Measurements from ENCODE around the gene TLL1. TPM values are rescaled to one million over a fixed set of nuclear protein-coding genes. Genes with fewer than 3 reads are reported as not detected.

Gene TLL1
- total and polyA plus RNA-seq, 7 donors: 0.60 to 7.5 (median 4.8) TPM; not detected in 1

- H3K36me3 ChIP-seq: no peaks in the 10 kb centered on the region
- 74 to 81% methylated on average over 3 of the region's 3 CpGs for WGBS, 2 donors
- intact Hi-C loops (cut with DNase I): loop anchor here (1.0 to 2.0 kb wide), 2 partner anchors 554 to 598 kb away; no protein-coding TSS in a partner anchor
Observed at GRCh38 chr4:166091146-166091545, 218.1 kb downstream of the TLL1 start.

GRCh38 chr4:166091912-166092510 is 219.0 kb downstream of the TLL1 start:
- 0% methylated on average over 2 of the region's 2 CpGs for WGBS, 2 donors
- Histone ChIP-seq H3K36me3 (no peaks in the 10 kb centered on the region), H3K9me3 (no peaks in the 10 kb centered on the region), H3K4me3 (no peak overlapping the region), H3K27me3 (no peaks in the 10 kb centered on the region), H3K27ac (no peak overlapping the region), H3K4me1 (no peaks in the 10 kb centered on the region)
- TF ChIP-seq CTCF (IDR thresholded peaks at IDR 0.05): peak; percentile 56 to 66 (median 60)
- TF ChIP-seq EP300 (IDR thresholded peaks at IDR 0.05): no peak
- no peak for DNase-seq
- intact Hi-C loops (cut with DNase I): loop anchor here (1.0 to 2.0 kb wide), 2 partner anchors 555 to 599 kb away; no protein-coding TSS in a partner anchor

More at GRCh38 chr4:166091146-166091545, 218.1 kb downstream of the TLL1 start:
- H3K27ac ChIP-seq: no peak overlapping the region
- no peak for TF ChIP-seq EP300 (IDR thresholded peaks at IDR 0.05)
- TF ChIP-seq CTCF (IDR thresholded peaks at IDR 0.05): no peak
- TF ChIP-seq POLR2AphosphoS5 (IDR thresholded peaks at IDR 0.05): no peak
- TF ChIP-seq POLR2A (IDR thresholded peaks at IDR 0.05): no peak
- no peaks in the 10 kb centered on the region for H3K27me3 ChIP-seq
- no peaks in the 10 kb centered on the region for H3K4me1 ChIP-seq
- H3K4me3 ChIP-seq: no peak overlapping the region
- H3K9me3 ChIP-seq: no peaks in the 10 kb centered on the region
- no peak for DNase-seq

- TF ChIP-seq EP300 (IDR thresholded peaks at IDR 0.05): no peak
- TF ChIP-seq CTCF (IDR thresholded peaks at IDR 0.05): no peak
- TF ChIP-seq POLR2A (IDR thresholded peaks at IDR 0.05): no peak
- no peak for TF ChIP-seq POLR2AphosphoS5 (IDR thresholded peaks at IDR 0.05)
- H3K27ac ChIP-seq: no peak overlapping the region
- no peaks in the 10 kb centered on the region for H3K9me3 ChIP-seq
- H3K4me3 ChIP-seq: no peak overlapping the region
- intact Hi-C loops (cut with DNase I): no loop called here
- no peaks in the 10 kb centered on the region for H3K27me3 ChIP-seq
- no peaks in the 10 kb centered on the region for H3K4me1 ChIP-seq
- 54 to 69% methylated on average over 7 of the region's 7 CpGs for WGBS, 2 donors
- DNase-seq: no peak
- no peaks in the 10 kb centered on the region for H3K36me3 ChIP-seq
Observed at GRCh38 chr4:166092797-166093290, 219.8 kb downstream of the TLL1 start.

GRCh38 chr4:166104623-166105022 is 231.6 kb downstream of the TLL1 start:
- TF ChIP-seq CTCF (IDR thresholded peaks at IDR 0.05) (no peak), POLR2A (IDR thresholded peaks at IDR 0.05) (no peak), EP300 (IDR thresholded peaks at IDR 0.05) (no peak), POLR2AphosphoS5 (IDR thresholded peaks at IDR 0.05) (no peak)
- Histone ChIP-seq H3K27me3 (no peaks in the 10 kb centered on the region), H3K4me1 (no peaks in the 10 kb centered on the region), H3K27ac (no peak overlapping the region), H3K4me3 (no peak overlapping the region), H3K9me3 (peaks cover 0 to 4% (median 0%) of the 10 kb centered on the region in 4 donors), H3K36me3 (no peaks in the 10 kb centered on the region)
- 38 to 68% methylated on average over 2 of the region's 2 CpGs for WGBS, 2 donors
- intact Hi-C loops (cut with DNase I): no loop called here
- DNase-seq: no peak

GRCh38 chr4:166121897-166122296 is 248.9 kb downstream of the TLL1 start:
- Histone ChIP-seq H3K4me3 (no peak overlapping the region), H3K4me1 (no peaks in the 10 kb centered on the region), H3K9me3 (no peaks in the 10 kb centered on the region), H3K27ac (no peak overlapping the region), H3K36me3 (no peaks in the 10 kb centered on the region), H3K27me3 (no peaks in the 10 kb centered on the region)
- intact Hi-C loops (cut with DNase I): no loop called here
- WGBS, 2 donors: 68 to 71% methylated on average over 3 of the region's 3 CpGs
- no peak for DNase-seq
- TF ChIP-seq CTCF (IDR thresholded peaks at IDR 0.05): no peak
- no peak for TF ChIP-seq POLR2AphosphoS5 (IDR thresholded peaks at IDR 0.05)
- no peak for TF ChIP-seq EP300 (IDR thresholded peaks at IDR 0.05)
- TF ChIP-seq POLR2A (IDR thresholded peaks at IDR 0.05): no peak
